PFSK-1 (cell line): ENCODE data around the gene OR10X1.

Experiments used
- FOXP2 ChIP-seq: optimal IDR thresholded peaks from 2 replicates; pipeline ENCODE3; 2011; ENCODE audit warnings: borderline replicate concordance, control low read depth, inconsistent platforms; ENCODE audit not compliant: insufficient read depth; ENCODE audit errors: extremely low read length, extremely low read depth
- POLR2AphosphoS5 ChIP-seq: IDR thresholded peaks from 2 replicates; pipeline ENCODE4 v1.6.1; 2012; ENCODE audit warnings: low read depth, mild to moderate bottlenecking, control low read depth, low read length, moderate library complexity
- REST ChIP-seq, 2 experiments: IDR thresholded peaks; 2 replicates each; pipeline versions ENCODE4 v1.6.1 to v1.8.0; 2011 to 2012; ENCODE audit warnings: low read depth in 2 of 2, low read length in 2 of 2, control low read depth in 1 of 2, inconsistent platforms in 1 of 2, mild to moderate bottlenecking in 1 of 2, moderate library complexity in 1 of 2; ENCODE audit not compliant: insufficient read depth in 1 of 2
- SIN3A ChIP-seq: IDR thresholded peaks from 2 replicates; pipeline ENCODE4 v1.6.1; 2012; ENCODE audit warnings: mild to moderate bottlenecking, low read length, moderate library complexity, borderline replicate concordance; ENCODE audit not compliant: insufficient read depth
- TAF1 ChIP-seq: IDR thresholded peaks from 2 replicates; pipeline ENCODE4 v1.6.1; 2012; ENCODE audit warnings: low read length, control low read depth, borderline replicate concordance; ENCODE audit not compliant: insufficient read depth

The OR10X1 gene

DNA sequence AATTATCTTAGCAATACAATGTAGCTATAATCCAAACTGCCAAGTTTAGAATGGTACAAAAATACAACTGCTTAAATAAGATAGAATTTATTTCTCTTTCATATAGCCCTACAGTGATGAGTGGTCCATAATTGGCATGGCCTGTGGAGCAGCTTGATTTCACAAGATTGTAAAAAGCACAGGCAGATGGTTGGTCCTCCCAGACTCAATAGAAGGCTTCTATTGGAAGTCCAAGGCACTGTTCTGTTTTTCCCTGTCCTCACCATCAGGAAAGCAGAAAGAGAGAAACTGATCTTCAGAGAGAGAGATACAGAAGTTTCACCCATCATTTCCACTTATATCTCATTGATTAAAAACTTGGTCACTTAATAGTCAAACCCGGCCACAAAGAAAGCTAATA is 7.5 kb downstream of the OR10X1 start:
- TF ChIP-seq TAF1: no peak
- TF ChIP-seq SIN3A: no peak
- TF ChIP-seq REST (IDR thresholded peaks at IDR 0.05; ENCODE audit: insufficient read depth in 1 of 2, low read depth in 2 of 2, low read length in 2 of 2): no peak
- TF ChIP-seq POLR2AphosphoS5: no peak
- TF ChIP-seq FOXP2: no peak

DNA sequence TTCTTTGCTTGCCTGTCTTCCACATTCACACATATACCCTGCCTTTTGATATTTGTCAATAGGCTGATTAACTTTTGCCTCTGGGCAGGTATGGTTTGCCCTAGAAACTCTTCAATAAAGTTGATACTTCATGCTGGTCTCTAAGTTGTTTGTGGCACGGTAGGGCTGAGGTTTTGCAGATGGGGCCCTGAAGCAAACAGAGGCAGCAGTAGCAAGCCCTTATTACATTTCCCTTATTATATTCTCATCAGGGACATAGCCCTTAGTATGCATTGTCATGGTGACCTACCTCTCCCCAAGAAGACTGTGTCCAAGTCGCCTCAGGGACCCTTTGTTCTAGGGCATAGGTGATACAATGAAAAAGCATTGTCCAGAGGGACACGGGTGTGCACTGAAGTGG is 9.2 kb downstream of the OR10X1 start, which contains the start of gene OR6P1:
TSS of gene OR6P1 (minus strand) at position 101 of the 400 bp plus-strand sequence. CDS start 6,976 bp downstream, outside the sequence.
- TF ChIP-seq REST (IDR thresholded peaks at IDR 0.05; ENCODE audit: insufficient read depth in 1 of 2, low read depth in 2 of 2, low read length in 2 of 2) (no peak), POLR2AphosphoS5 (no peak), TAF1 (no peak), SIN3A (no peak), FOXP2 (no peak)

DNA sequence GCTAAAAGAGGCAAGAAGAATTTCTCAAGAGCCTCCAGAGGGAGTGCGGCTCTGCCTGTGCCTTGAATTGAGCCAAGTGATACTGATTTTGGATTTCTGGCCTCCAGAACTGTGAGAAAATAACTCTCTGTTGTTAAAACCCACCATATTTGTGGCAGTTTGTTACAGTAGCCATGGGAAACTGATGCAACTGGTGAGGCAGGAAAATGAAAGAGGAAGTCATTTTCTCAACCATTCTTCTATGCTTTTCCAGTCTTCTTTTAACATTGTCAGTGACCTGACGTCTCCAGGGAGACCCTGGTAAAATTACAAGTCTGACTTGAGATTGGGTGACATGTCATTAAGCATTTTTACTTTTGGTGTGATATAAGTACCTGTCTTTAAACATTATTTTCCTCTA is 15.1 kb downstream of the OR10X1 start:
- TF ChIP-seq POLR2AphosphoS5: no peak
- TF ChIP-seq FOXP2: no peak
- no peak for TF ChIP-seq TAF1
- TF ChIP-seq SIN3A: no peak
- no peak for TF ChIP-seq REST (IDR thresholded peaks at IDR 0.05; ENCODE audit: insufficient read depth in 1 of 2, low read depth in 2 of 2, low read length in 2 of 2)

GRCh38 chr1:158563853-158564252 is 15.8 kb downstream of the OR10X1 start:
- TF ChIP-seq SIN3A (no peak), REST (IDR thresholded peaks at IDR 0.05; ENCODE audit: insufficient read depth in 1 of 2, low read depth in 2 of 2, low read length in 2 of 2) (no peak), TAF1 (no peak), POLR2AphosphoS5 (no peak), FOXP2 (no peak)

DNA sequence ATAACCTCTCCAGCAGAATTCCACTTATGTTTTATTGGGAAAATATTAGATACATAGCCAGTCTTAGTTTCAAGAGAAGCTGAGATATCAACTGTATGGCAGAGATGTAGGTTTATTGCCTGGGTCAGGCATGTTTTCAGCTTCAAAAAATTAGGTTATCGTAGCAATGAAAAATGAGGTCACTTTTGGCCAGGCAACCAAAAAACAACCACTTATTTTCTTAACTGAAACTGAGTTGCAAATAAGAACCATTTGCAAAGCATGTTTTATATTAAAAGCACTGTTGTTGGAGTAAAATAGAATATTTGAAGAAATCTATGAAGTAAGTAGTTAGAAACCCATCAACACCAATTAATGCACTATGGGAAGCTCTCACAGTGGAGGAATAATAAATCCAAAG is 20.0 kb downstream of the OR10X1 start:
- no peak for TF ChIP-seq SIN3A
- TF ChIP-seq REST (IDR thresholded peaks at IDR 0.05; ENCODE audit: insufficient read depth in 1 of 2, low read depth in 2 of 2, low read length in 2 of 2): no peak
- TF ChIP-seq POLR2AphosphoS5: no peak
- TF ChIP-seq FOXP2: no peak
- no peak for TF ChIP-seq TAF1
